ENCODE results near the gene AIFM1. TPM values are rescaled to one million over a fixed set of nuclear protein-coding genes. Genes with fewer than 3 reads are reported as not detected.
A peak's percentile ranks its signal among the peaks of the same experiment; 100 is the strongest.

The AIFM1 gene
- total RNA-seq, 1 donor from 2014 or later: 31.3 TPM

GRCh38 chrX:130167040-130167439, 1.4 kb upstream of the AIFM1 start:
- Mint-ChIP-seq H3K4me3 (peak overlapping the region; percentile 92), H3K27me3 (ENCODE audit: low read depth) (peaks cover 2% of the 10 kb centered on the region)

GRCh38 chrX:130166503-130166777, 799 bp upstream of the AIFM1 start:
- no peaks in the 10 kb centered on the region for H3K36me3 Mint-ChIP-seq
- H3K9me3 Mint-ChIP-seq: peaks cover 13% of the 10 kb centered on the region
- H3K4me3 Mint-ChIP-seq: peak overlapping the region; percentile 92
- no peak for TF ChIP-seq CTCF (IDR thresholded peaks at IDR 0.05; ENCODE audit: unreplicated experiment)
- peak overlapping the region; percentile 97 for H3K27ac Mint-ChIP-seq
- no peak for DNase-seq (ENCODE audit: low spot score in 2 of 2, unreplicated experiment in 2 of 2)
- H3K27me3 Mint-ChIP-seq (ENCODE audit: low read depth): peaks cover 2% of the 10 kb centered on the region
- H3K4me1 Mint-ChIP-seq: peaks cover 32% of the 10 kb centered on the region

More at GRCh38 chrX:130167040-130167439, 1.4 kb upstream of the AIFM1 start:
- peaks cover 33% of the 10 kb centered on the region for H3K4me1 Mint-ChIP-seq
- DNase-seq (ENCODE audit: low spot score in 2 of 2, unreplicated experiment in 2 of 2): no peak
- no peak for TF ChIP-seq CTCF (IDR thresholded peaks at IDR 0.05; ENCODE audit: unreplicated experiment)
- no peaks in the 10 kb centered on the region for H3K36me3 Mint-ChIP-seq
- H3K9me3 Mint-ChIP-seq: peaks cover 11% of the 10 kb centered on the region
- H3K27ac Mint-ChIP-seq: peak overlapping the region; percentile 97

GRCh38 chrX:130165181-130165702, 399 bp downstream of the AIFM1 start:
- peaks cover 13% of the 10 kb centered on the region for H3K9me3 Mint-ChIP-seq

GRCh38 chrX:130163398-130163797, 2.2 kb downstream of the AIFM1 start:
- Mint-ChIP-seq H3K36me3 (no peaks in the 10 kb centered on the region), H3K4me3 (peak overlapping the region; percentile 31), H3K9me3 (peaks cover 15% of the 10 kb centered on the region), H3K27ac (no peak overlapping the region), H3K27me3 (ENCODE audit: low read depth) (no peaks in the 10 kb centered on the region), H3K4me1 (peaks cover 23% of the 10 kb centered on the region)
- TF ChIP-seq CTCF (IDR thresholded peaks at IDR 0.05; ENCODE audit: unreplicated experiment): no peak
- no peak for DNase-seq (ENCODE audit: low spot score in 2 of 2, unreplicated experiment in 2 of 2)

More at GRCh38 chrX:130165181-130165702, 399 bp downstream of the AIFM1 start:
- Mint-ChIP-seq H3K27me3 (ENCODE audit: low read depth) (no peaks in the 10 kb centered on the region), H3K36me3 (no peaks in the 10 kb centered on the region), H3K4me3 (peak overlapping the region; percentile 92), H3K4me1 (peaks cover 24% of the 10 kb centered on the region), H3K27ac (peak overlapping the region; percentile 97)
- TF ChIP-seq CTCF (IDR thresholded peaks at IDR 0.05; ENCODE audit: unreplicated experiment): no peak
- DNase-seq (ENCODE audit: low spot score in 2 of 2, unreplicated experiment in 2 of 2): no peak

GRCh38 chrX:130162094-130162735, 3.4 kb downstream of the AIFM1 start:
- Mint-ChIP-seq H3K36me3 (no peaks in the 10 kb centered on the region), H3K4me1 (peaks cover 23% of the 10 kb centered on the region), H3K4me3 (no peak overlapping the region), H3K27ac (no peak overlapping the region), H3K9me3 (peaks cover 14% of the 10 kb centered on the region), H3K27me3 (ENCODE audit: low read depth) (no peaks in the 10 kb centered on the region)
- TF ChIP-seq CTCF (IDR thresholded peaks at IDR 0.05; ENCODE audit: unreplicated experiment): no peak
- DNase-seq (ENCODE audit: low spot score in 2 of 2, unreplicated experiment in 2 of 2): no peak
